ENCODE data around the gene CARMIL3. TPM values are rescaled to one million over a fixed set of nuclear protein-coding genes. Genes with fewer than 3 reads are reported as not detected.
"Not testable (repeated sequence)": the region's sequence is repeated elsewhere in the genome, so short reads cannot be mapped to it uniquely, and the experiment has no call there.

CARMIL3 gene
- total RNA-seq, 1 experiment from 2014 or later: not detected

DNA sequence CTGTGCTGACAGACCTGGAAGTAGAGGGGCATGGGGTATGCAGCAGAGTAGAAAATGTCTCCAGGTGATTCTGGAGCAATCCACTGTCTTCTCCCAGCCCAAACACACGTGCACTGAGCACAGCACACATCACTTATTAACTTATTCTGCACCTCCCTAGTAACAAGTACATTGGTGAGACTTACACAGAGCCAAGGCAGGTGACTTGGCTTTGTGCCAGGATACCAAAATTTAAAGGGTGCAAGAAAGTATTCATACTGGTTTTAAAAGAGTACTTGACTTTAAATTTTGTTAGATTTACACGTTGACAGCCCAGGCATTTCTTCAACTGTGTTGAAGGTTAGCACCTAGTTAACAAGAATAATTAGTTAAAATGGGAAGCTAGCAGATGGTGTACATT lies 11.1 kb upstream of the CARMIL3 start:
- Histone ChIP-seq H3K9ac (ENCODE audit: low read length) (no peak overlapping the region), H3K79me2 (ENCODE audit: low read length) (no peaks in the 10 kb centered on the region), H3F3A (ENCODE audit: low read length, unreplicated experiment) (no peaks in the 10 kb centered on the region), H3K27me3 (ENCODE audit: low read length) (0 out of 2 replicates have a peak, but pooled peaks cover 4% of the 10 kb centered on the region), H3K4me3 (ENCODE audit: low read length) (no peak overlapping the region), H3K9me3 (ENCODE audit: low read length) (no peaks in the 10 kb centered on the region), H3K4me1 (ENCODE audit: insufficient read depth, low read length) (no peaks in the 10 kb centered on the region), H3K4me2 (ENCODE audit: low read length) (no peak overlapping the region), H2AFZ (ENCODE audit: low read length) (no peak overlapping the region), H3K36me3 (ENCODE audit: low read depth, low read length) (no peaks in the 10 kb centered on the region), H3K27ac (ENCODE audit: low read length) (no peak overlapping the region), H4K20me1 (ENCODE audit: low read length) (no peaks in the 10 kb centered on the region), H3K9me2 (replicated peaks; ENCODE audit: low read length) (no peaks in the 10 kb centered on the region)
- CTCF ChIA-PET: no interaction called here
- ATAC-seq: no peak
- BruUV-seq (replicated peaks): no TSS peak
- no peak for DNase-seq
- no peak for TF ChIP-seq EZH2 (IDR thresholded peaks at IDR 0.05; ENCODE audit: low read length, unreplicated experiment)
- TF ChIP-seq EZH2phosphoT487 (IDR thresholded peaks at IDR 0.05; ENCODE audit: borderline replicate concordance, low read length): no peak
- no peak for TF ChIP-seq CTCF (conservative IDR thresholded peaks at IDR 0.05; ENCODE audit: low read depth, low read length)
- intact Hi-C loops (cut with micrococcal nuclease): no loop called here
- POLR2A ChIA-PET (ENCODE audit: unreplicated experiment): no interaction called here

DNA sequence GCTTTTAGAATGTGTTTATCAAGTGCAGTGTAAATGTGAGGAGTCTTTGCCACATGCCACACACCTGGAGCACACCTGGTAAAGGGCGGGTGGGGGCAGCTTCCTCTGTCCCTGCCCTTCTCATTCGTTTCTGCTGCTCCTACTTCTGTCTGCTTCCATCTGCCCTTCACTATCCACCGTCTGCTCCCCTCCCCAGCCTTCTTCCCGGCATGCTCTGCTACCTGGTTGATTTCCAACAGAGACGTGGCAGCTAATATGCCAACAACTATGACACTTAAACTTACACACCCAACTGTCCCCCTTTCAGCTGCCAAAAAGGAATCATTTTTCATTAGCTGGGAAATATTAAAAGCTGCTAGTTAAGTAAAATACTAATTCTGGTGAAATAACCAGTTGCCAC lies 9.1 kb upstream of the CARMIL3 start:
- H3K4me3 ChIP-seq (ENCODE audit: low read length): no peak overlapping the region
- H3K9ac ChIP-seq (ENCODE audit: low read length): no peak overlapping the region
- intact Hi-C loops (cut with micrococcal nuclease): no loop called here
- POLR2A ChIA-PET (ENCODE audit: unreplicated experiment): no interaction called here
- no peaks in the 10 kb centered on the region for H3K4me1 ChIP-seq (ENCODE audit: insufficient read depth, low read length)
- H3F3A ChIP-seq (ENCODE audit: low read length, unreplicated experiment): no peaks in the 10 kb centered on the region
- H4K20me1 ChIP-seq (ENCODE audit: low read length): no peaks in the 10 kb centered on the region
- no peak overlapping the region for H3K27ac ChIP-seq (ENCODE audit: low read length)
- no peaks in the 10 kb centered on the region for H3K9me2 ChIP-seq (replicated peaks; ENCODE audit: low read length)
- H2AFZ ChIP-seq (ENCODE audit: low read length): no peak overlapping the region
- H3K4me2 ChIP-seq (ENCODE audit: low read length): no peak overlapping the region
- BruUV-seq (replicated peaks): no TSS peak
- CTCF ChIA-PET: no interaction called here
- peaks cover 15% of the 10 kb centered on the region; the same call in 1 of the 2 replicates for H3K27me3 ChIP-seq (ENCODE audit: low read length)
- ATAC-seq (no peak), DNase-seq (no peak)
- no peaks in the 10 kb centered on the region for H3K9me3 ChIP-seq (ENCODE audit: low read length)
- H3K79me2 ChIP-seq (ENCODE audit: low read length): no peaks in the 10 kb centered on the region
- no peaks in the 10 kb centered on the region for H3K36me3 ChIP-seq (ENCODE audit: low read depth, low read length)
- no peak for TF ChIP-seq EZH2phosphoT487 (IDR thresholded peaks at IDR 0.05; ENCODE audit: borderline replicate concordance, low read length)
- TF ChIP-seq CTCF (conservative IDR thresholded peaks at IDR 0.05; ENCODE audit: low read depth, low read length): no peak
- no peak for TF ChIP-seq EZH2 (IDR thresholded peaks at IDR 0.05; ENCODE audit: low read length, unreplicated experiment)

GRCh38 chr14:24049002-24049401 lies 2.8 kb upstream of the CARMIL3 start:
- H3K4me3 ChIP-seq (ENCODE audit: low read length); H3K27ac ChIP-seq (ENCODE audit: low read length); H3K4me2 ChIP-seq (ENCODE audit: low read length); H3K4me1 ChIP-seq (ENCODE audit: insufficient read depth, low read length); intact Hi-C loops (cut with micrococcal nuclease); DNase-seq; H3K79me2 ChIP-seq (ENCODE audit: low read length); H3K9me2 ChIP-seq (replicated peaks; ENCODE audit: low read length); BruUV-seq (replicated peaks); POLR2A ChIA-PET (ENCODE audit: unreplicated experiment); H2AFZ ChIP-seq (ENCODE audit: low read length); H3K9me3 ChIP-seq (ENCODE audit: low read length); H3K9ac ChIP-seq (ENCODE audit: low read length); H3F3A ChIP-seq (ENCODE audit: low read length, unreplicated experiment); ATAC-seq; H4K20me1 ChIP-seq (ENCODE audit: low read length); CTCF ChIA-PET; H3K36me3 ChIP-seq (ENCODE audit: low read depth, low read length): not testable (repeated sequence)
- peaks cover 16% of the 10 kb centered on the region; the same call in 1 of the 2 replicates for H3K27me3 ChIP-seq (ENCODE audit: low read length)

DNA sequence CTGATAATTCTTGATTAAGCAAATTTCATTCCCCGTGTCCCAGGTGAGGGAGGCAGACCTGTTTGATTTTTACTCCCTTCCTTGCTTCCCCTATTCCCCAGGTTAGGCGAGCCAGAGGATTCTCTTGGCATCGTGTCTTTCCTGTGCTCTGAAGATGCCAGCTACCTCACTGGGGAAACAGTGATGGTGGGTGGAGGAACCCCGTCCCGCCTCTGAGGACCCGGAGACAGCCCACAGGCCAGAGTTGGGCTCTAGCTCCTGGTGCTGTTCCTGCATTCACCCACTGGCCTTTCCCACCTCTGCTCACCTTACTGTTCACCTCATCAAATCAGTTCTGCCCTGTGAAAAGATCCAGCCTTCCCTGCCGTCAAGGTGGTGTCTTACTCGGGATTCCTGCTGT lies 1.1 kb upstream of the CARMIL3 start:
- intact Hi-C loops (cut with micrococcal nuclease); H2AFZ ChIP-seq (ENCODE audit: low read length); H3K4me2 ChIP-seq (ENCODE audit: low read length); H3K4me1 ChIP-seq (ENCODE audit: insufficient read depth, low read length); H3K79me2 ChIP-seq (ENCODE audit: low read length); H4K20me1 ChIP-seq (ENCODE audit: low read length); POLR2A ChIA-PET (ENCODE audit: unreplicated experiment); H3K27ac ChIP-seq (ENCODE audit: low read length); DNase-seq; H3K36me3 ChIP-seq (ENCODE audit: low read depth, low read length); BruUV-seq (replicated peaks); H3K9ac ChIP-seq (ENCODE audit: low read length); H3K9me3 ChIP-seq (ENCODE audit: low read length); H3K4me3 ChIP-seq (ENCODE audit: low read length); H3K9me2 ChIP-seq (replicated peaks; ENCODE audit: low read length); ATAC-seq; H3F3A ChIP-seq (ENCODE audit: low read length, unreplicated experiment): not testable (repeated sequence)
- CTCF ChIA-PET: interaction anchor here (1.2 kb wide), 1 partner anchor 13 kb away, joined by 3 read pairs; no protein-coding TSS in a partner anchor
- peaks cover 20% of the 10 kb centered on the region; the same call in 1 of the 2 replicates for H3K27me3 ChIP-seq (ENCODE audit: low read length)
